H1 (cell line): ENCODE results near the gene TOM1. TPM values are rescaled to one million over a fixed set of nuclear protein-coding genes. Genes with fewer than 3 reads are reported as not detected.

Source experiments
- KDM1A ChIP-seq: fragments of 200-600, 300-600 bp; sonication (generic); IDR thresholded peaks from 2 replicates; pipeline ENCODE4 v1.7.1; 2016; ENCODE audit warnings: mild to moderate bottlenecking, low read length, borderline replicate concordance
- RXRA ChIP-seq: IDR thresholded peaks from 2 replicates; pipeline ENCODE4 v1.6.1; 2011; ENCODE audit warnings: low read depth, mild to moderate bottlenecking, low read length, moderate library complexity; ENCODE audit not compliant: insufficient read depth
- SIN3A ChIP-seq, 2 experiments: IDR thresholded peaks in 1 of 2; conservative IDR thresholded peaks in 1 of 2; 2 replicates each; pipeline ENCODE4 v1.6.1; 2011 to 2012; ENCODE audit warnings: low read length in 2 of 2, improper control_type of control experiment in 1 of 2, low read depth in 1 of 2, mild to moderate bottlenecking in 1 of 2
- polyA plus RNA-seq, 7 experiments: library from polyadenylated mRNA; depleted of rRNA in 3 of 7; stranded (reverse) in 5 of 7; unstranded in 2 of 7; fragments of >200 nt in 5 of 7; fragments of 200-250 nt in 2 of 7; gene quantifications; 1 replicate in 5 of 7; 2 replicates in 1 of 7; 4 replicates in 1 of 7; pipeline versions ENCODE4 v1.2.1 to v1.2.3, GENCODE V29; 2011 to 2013; ENCODE audit warnings: missing spikeins in 2 of 7, mixed read lengths in 2 of 7
- total RNA-seq: library from RNA; stranded (reverse); fragmentation: NEBNext Ultra II Directional; extraction: Animal tissue kit (Norgen Biotek cat#: 25700); gene quantifications from 2 replicates; pipeline ENCODE4 v1.2.1, GENCODE V29; 2021

Gene TOM1
- total and polyA plus RNA-seq, 2 of the 8 experiments (the other 6 are each of a cell fraction or from before 2014, with no cell fraction given) = 25.1 to 39.2 TPM

GRCh38 chr22:35325209-35325608, 25.5 kb downstream of the TOM1 start (continued):
- TF ChIP-seq RXRA = no peak
- TF ChIP-seq SIN3A (conservative IDR thresholded peaks at IDR 0.05 in 1 of 2, IDR thresholded peaks at IDR 0.05 in 1 of 2; ENCODE audit: low read depth in 1 of 2, low read length in 2 of 2) = no peak
- no peak for TF ChIP-seq KDM1A
